A673 (cell line): ENCODE measurements around the gene SGPL1. TPM values are rescaled to one million over a fixed set of nuclear protein-coding genes. Genes with fewer than 3 reads are reported as not detected.

Experiments used
- BruUV-seq: library from RNA; stranded (reverse); fragments of 400-500 nt; replicated peaks from 2 replicates; lab custom pipeline; 2021; lab: Mats Ljungman, UMichigan
- CTCF ChIA-PET: fragments of 300-600 bp; sonication (Branson Sonifier 250); formaldehyde crosslinking; loops from one replicate; lab custom pipeline; 2022; ENCODE audit warnings: antibody characterized with exemption; lab: Charles Lee
- POLR2A ChIA-PET: fragments of 300-600 bp; sonication (Branson Sonifier 250); formaldehyde crosslinking; loops from one replicate; lab custom pipeline; 2022; ENCODE audit warnings: antibody characterized with exemption; ENCODE audit not compliant: low non-redundant PET; lab: Charles Lee
- DNase-seq: peaks from one replicate; pipeline ENCODE4 v3.0.0-alpha.2; 2015; ENCODE audit warnings: low spot score
- H3K27ac ChIP-seq: fragments of 200-600 bp; sonication (generic); 2 replicates; pipeline ENCODE4 v1.5.1; 2016; ENCODE audit warnings: mixed run types, low read depth, mild to moderate bottlenecking, mixed read lengths, antibody characterized with exemption, low read length; ENCODE audit not compliant: poor library complexity, severe bottlenecking
- H3K27me3 ChIP-seq: fragments of 200-600 bp; sonication (generic); replicated peaks from 2 replicates; pipeline ENCODE4 v1.6.1; 2017; ENCODE audit warnings: mixed run types, low read depth, mild to moderate bottlenecking, mixed read lengths, antibody characterized with exemption, low read length; ENCODE audit not compliant: insufficient read depth, poor library complexity
- H3K36me3 ChIP-seq: fragments of 200-600 bp; sonication (generic); 2 replicates; pipeline ENCODE4 v1.6.1; 2016; ENCODE audit warnings: mixed run types, mild to moderate bottlenecking, mixed read lengths, antibody characterized with exemption, low read length; ENCODE audit not compliant: insufficient read depth, poor library complexity, severe bottlenecking
- H3K4me1 ChIP-seq: fragments of 200-600 bp; sonication (generic); 2 replicates; pipeline ENCODE4 v1.6.1; 2017; ENCODE audit warnings: mixed run types, mild to moderate bottlenecking, mixed read lengths, antibody characterized with exemption, low read length; ENCODE audit not compliant: insufficient read depth, poor library complexity, severe bottlenecking
- H3K4me3 ChIP-seq: fragments of 200-600 bp; sonication (generic); 2 replicates; pipeline ENCODE4 v1.5.1; 2016; ENCODE audit warnings: low read depth, mixed run types, mild to moderate bottlenecking, mixed read lengths, low read length; ENCODE audit not compliant: poor library complexity, severe bottlenecking
- H3K9me3 ChIP-seq: fragments of 200-600 bp; sonication (generic); 2 replicates; pipeline ENCODE4 v1.6.1; 2016; ENCODE audit warnings: mixed run types, low read depth, mild to moderate bottlenecking, mixed read lengths, antibody characterized with exemption, low read length; ENCODE audit not compliant: poor library complexity, severe bottlenecking
- CTCF ChIP-seq: fragments of 300-800, 200-600 bp; sonication (generic); conservative IDR thresholded peaks from 2 replicates; pipeline ENCODE4 v1.5.1; 2017; ENCODE audit warnings: low read depth, mild to moderate bottlenecking, antibody characterized with exemption, low read length, moderate library complexity, mixed read lengths
- EZH2 ChIP-seq: fragments of 200-600 bp; sonication (generic); IDR thresholded peaks from 2 replicates; pipeline ENCODE4 v1.6.1; 2017; ENCODE audit warnings: borderline replicate concordance, low read depth, mild to moderate bottlenecking, mixed read lengths, antibody characterized with exemption, low read length; ENCODE audit not compliant: poor library complexity, severe bottlenecking
- intact Hi-C: fragments of 100-400 bp; cut with micrococcal nuclease; formaldehyde crosslinking; loops from one replicate; pipeline ENCODE4 v1.10.0; 2022; ENCODE audit not compliant: unreplicated experiment
- total RNA-seq: library from RNA; stranded (reverse); gene quantifications from 2 replicates; pipeline ENCODE4 v1.2.3, GENCODE V29; 2021

SGPL1 gene
- total RNA-seq, 1 experiment from 2014 or later, result 48.6 TPM

GRCh38 chr10:70814126-70814525 is 1.6 kb upstream of the SGPL1 start:
- intact Hi-C loops, result loop anchor here (2.0 kb wide), 1 partner anchor 67 kb away; no protein-coding TSS in a partner anchor
- no peak for DNase-seq
- Histone ChIP-seq H3K4me1 (peaks cover 4% of the 10 kb centered on the region), H3K36me3 (peaks cover 11% of the 10 kb centered on the region), H3K27me3 (no peaks in the 10 kb centered on the region), H3K9me3 (no peaks in the 10 kb centered on the region), H3K27ac (no peak overlapping the region), H3K4me3 (no peak overlapping the region)
- CTCF ChIA-PET, result interaction anchor here (0.6 kb wide), 1 partner anchor 70 kb away, joined by 3 read pairs; no protein-coding TSS in a partner anchor
- BruUV-seq, result no TSS peak
- POLR2A ChIA-PET, result no interaction called here
- TF ChIP-seq EZH2 (no peak), CTCF (no peak)

- Histone ChIP-seq H3K27ac (peak overlapping the region; percentile 78), H3K9me3 (no peaks in the 10 kb centered on the region), H3K4me1 (peaks cover 4% of the 10 kb centered on the region), H3K27me3 (no peaks in the 10 kb centered on the region), H3K36me3 (peaks cover 26% of the 10 kb centered on the region), H3K4me3 (peak overlapping the region; percentile 90)
- TF ChIP-seq CTCF, result no peak
- no peak for TF ChIP-seq EZH2
- ChIA-PET POLR2A (no interaction called here), CTCF (interaction anchor here (1.0 kb wide), 1 partner anchor 355 kb away, joined by 3 read pairs; no protein-coding TSS in a partner anchor)
- BruUV-seq, result no TSS peak
- intact Hi-C loops, result no loop called here
- DNase-seq, result peak; percentile 85
Measured at GRCh38 chr10:70816220-70816894, 609 bp downstream of the SGPL1 start.

- intact Hi-C loops, result no loop called here
- no peak overlapping the region for H3K27ac ChIP-seq
- no peaks in the 10 kb centered on the region for H3K9me3 ChIP-seq
- no peaks in the 10 kb centered on the region for H3K27me3 ChIP-seq
- TF ChIP-seq EZH2 (no peak), CTCF (no peak)
- H3K4me3 ChIP-seq, result no peak overlapping the region
- DNase-seq, result no peak
- no TSS peak for BruUV-seq
- CTCF ChIA-PET, result no interaction called here
- peaks cover 26% of the 10 kb centered on the region for H3K36me3 ChIP-seq
- H3K4me1 ChIP-seq, result peaks cover 4% of the 10 kb centered on the region
- POLR2A ChIA-PET, result no interaction called here
Measured at GRCh38 chr10:70820976-70821750, 5.4 kb downstream of the SGPL1 start.
